Rectal smooth muscle tissue (tissue), 1 donor: Measurements from ENCODE around the gene COA1.
"Not testable (repeated sequence)": the region's sequence is repeated elsewhere in the genome, so short reads cannot be mapped to it uniquely, and the experiment has no call there.

ENCODE experiments used
- H3K27ac ChIP-seq: one replicate; pipeline ENCODE4 v1.7.0; 2013; ENCODE audit warnings: low read depth, low read length, inconsistent platforms
- H3K27me3 ChIP-seq: one replicate; pipeline ENCODE4 v1.7.0; 2013; ENCODE audit warnings: low read length; ENCODE audit not compliant: control insufficient read depth, insufficient read depth
- H3K36me3 ChIP-seq: one replicate; pipeline ENCODE4 v1.7.0; 2013; ENCODE audit warnings: low read length; ENCODE audit not compliant: control insufficient read depth, insufficient read depth
- H3K4me1 ChIP-seq: one replicate; pipeline ENCODE4 v1.7.0; 2013; ENCODE audit warnings: low read length; ENCODE audit not compliant: control insufficient read depth, insufficient read depth
- H3K4me3 ChIP-seq: one replicate; pipeline ENCODE4 v1.7.0; 2013; ENCODE audit warnings: low read length
- H3K9ac ChIP-seq: one replicate; pipeline ENCODE4 v1.7.0; 2013; ENCODE audit warnings: low read length

Gene COA1

GRCh38 chr7:43637114-43637806 lies 92.1 kb downstream of the COA1 start:
- Histone ChIP-seq H3K27me3 (no peaks in the 10 kb centered on the region), H3K27ac (no peak overlapping the region), H3K36me3 (peaks cover 9% of the 10 kb centered on the region), H3K4me1 (peaks cover 15% of the 10 kb centered on the region), H3K4me3 (no peak overlapping the region), H3K9ac (no peak overlapping the region)

- Histone ChIP-seq H3K27ac (no peak overlapping the region), H3K36me3 (peaks cover 11% of the 10 kb centered on the region), H3K27me3 (no peaks in the 10 kb centered on the region), H3K4me3 (no peak overlapping the region), H3K9ac (no peak overlapping the region), H3K4me1 (peaks cover 15% of the 10 kb centered on the region)
These were observed 93.2 kb downstream of the COA1 start for GRCh38 chr7:43636093-43636492.

- Histone ChIP-seq H3K4me3 (no peak overlapping the region), H3K27me3 (no peaks in the 10 kb centered on the region), H3K27ac (no peak overlapping the region), H3K36me3 (peaks cover 11% of the 10 kb centered on the region), H3K4me1 (peaks cover 4% of the 10 kb centered on the region), H3K9ac (no peak overlapping the region)
These were observed 94.9 kb downstream of the COA1 start for GRCh38 chr7:43634384-43634783.

- Histone ChIP-seq H3K9ac (no peak overlapping the region), H3K27me3 (no peaks in the 10 kb centered on the region), H3K36me3 (peaks cover 11% of the 10 kb centered on the region), H3K4me3 (no peak overlapping the region), H3K4me1 (peaks cover 4% of the 10 kb centered on the region), H3K27ac (no peak overlapping the region)
These were observed 96.6 kb downstream of the COA1 start for GRCh38 chr7:43632746-43633145.

- Histone ChIP-seq H3K4me3 (no peak overlapping the region), H3K9ac (no peak overlapping the region), H3K4me1 (peaks cover 4% of the 10 kb centered on the region), H3K27ac (no peak overlapping the region), H3K27me3 (no peaks in the 10 kb centered on the region), H3K36me3 (peaks cover 6% of the 10 kb centered on the region)
These were observed 97.8 kb downstream of the COA1 start for GRCh38 chr7:43631559-43631958.

GRCh38 chr7:43630482-43630881 lies 98.8 kb downstream of the COA1 start:
- Histone ChIP-seq H3K4me3 (no peak overlapping the region), H3K9ac (no peak overlapping the region), H3K36me3 (peaks cover 6% of the 10 kb centered on the region), H3K27me3 (no peaks in the 10 kb centered on the region), H3K27ac (no peak overlapping the region), H3K4me1 (no peaks in the 10 kb centered on the region)

- no peak overlapping the region for H3K9ac ChIP-seq
- H3K4me1 ChIP-seq: no peaks in the 10 kb centered on the region
- H3K36me3 ChIP-seq: peaks cover 3% of the 10 kb centered on the region
These were observed 99.5 kb downstream of the COA1 start for GRCh38 chr7:43629857-43630256.

GRCh38 chr7:43628431-43628830 lies 100.9 kb downstream of the COA1 start:
- peaks cover 3% of the 10 kb centered on the region for H3K36me3 ChIP-seq
- no peaks in the 10 kb centered on the region for H3K4me1 ChIP-seq
- no peaks in the 10 kb centered on the region for H3K27me3 ChIP-seq
- no peak overlapping the region for H3K9ac ChIP-seq
- no peak overlapping the region for H3K4me3 ChIP-seq
- no peak overlapping the region for H3K27ac ChIP-seq

More at GRCh38 chr7:43629857-43630256, 99.5 kb downstream of the COA1 start:
- Histone ChIP-seq H3K27ac (no peak overlapping the region), H3K4me3 (no peak overlapping the region), H3K27me3 (no peaks in the 10 kb centered on the region)

GRCh38 chr7:43627798-43628197 lies 101.5 kb downstream of the COA1 start:
- H3K27ac ChIP-seq, H3K4me1 ChIP-seq, H3K27me3 ChIP-seq, H3K4me3 ChIP-seq, H3K36me3 ChIP-seq, H3K9ac ChIP-seq: not testable (repeated sequence)

- H3K27me3 ChIP-seq: no peaks in the 10 kb centered on the region
- no peaks in the 10 kb centered on the region for H3K4me1 ChIP-seq
- no peak overlapping the region for H3K9ac ChIP-seq
- no peaks in the 10 kb centered on the region for H3K36me3 ChIP-seq
- H3K27ac ChIP-seq: no peak overlapping the region
- H3K4me3 ChIP-seq: no peak overlapping the region
These were observed 102.6 kb downstream of the COA1 start for GRCh38 chr7:43626695-43627094.

- no peaks in the 10 kb centered on the region for H3K4me1 ChIP-seq
- H3K27ac ChIP-seq: no peak overlapping the region
- H3K9ac ChIP-seq: no peak overlapping the region
- no peaks in the 10 kb centered on the region for H3K36me3 ChIP-seq
- no peak overlapping the region for H3K4me3 ChIP-seq
- no peaks in the 10 kb centered on the region for H3K27me3 ChIP-seq
These were observed 103.3 kb downstream of the COA1 start for GRCh38 chr7:43625980-43626379.

GRCh38 chr7:43625453-43625852 lies 103.9 kb downstream of the COA1 start:
- Histone ChIP-seq H3K27ac (no peak overlapping the region), H3K36me3 (no peaks in the 10 kb centered on the region)

GRCh38 chr7:43624156-43624555 lies 105.2 kb downstream of the COA1 start:
- H3K27me3 ChIP-seq: no peaks in the 10 kb centered on the region
- no peaks in the 10 kb centered on the region for H3K4me1 ChIP-seq
- no peak overlapping the region for H3K27ac ChIP-seq
- H3K36me3 ChIP-seq: peaks cover 3% of the 10 kb centered on the region
- no peak overlapping the region for H3K4me3 ChIP-seq
- no peak overlapping the region for H3K9ac ChIP-seq

More at GRCh38 chr7:43625453-43625852, 103.9 kb downstream of the COA1 start:
- Histone ChIP-seq H3K4me1 (no peaks in the 10 kb centered on the region), H3K27me3 (no peaks in the 10 kb centered on the region), H3K4me3 (no peak overlapping the region), H3K9ac (no peak overlapping the region)
